ENCODE results near the gene BSN.
A peak's percentile ranks its signal among the peaks of the same experiment; 100 is the strongest.

BSN gene

GRCh38 chr3:49701388-49702077 is 147.3 kb downstream of the BSN start:
- no peak for DNase-seq

- no peak for DNase-seq
Measured at GRCh38 chr3:49702672-49703071, 148.4 kb downstream of the BSN start.

DNA sequence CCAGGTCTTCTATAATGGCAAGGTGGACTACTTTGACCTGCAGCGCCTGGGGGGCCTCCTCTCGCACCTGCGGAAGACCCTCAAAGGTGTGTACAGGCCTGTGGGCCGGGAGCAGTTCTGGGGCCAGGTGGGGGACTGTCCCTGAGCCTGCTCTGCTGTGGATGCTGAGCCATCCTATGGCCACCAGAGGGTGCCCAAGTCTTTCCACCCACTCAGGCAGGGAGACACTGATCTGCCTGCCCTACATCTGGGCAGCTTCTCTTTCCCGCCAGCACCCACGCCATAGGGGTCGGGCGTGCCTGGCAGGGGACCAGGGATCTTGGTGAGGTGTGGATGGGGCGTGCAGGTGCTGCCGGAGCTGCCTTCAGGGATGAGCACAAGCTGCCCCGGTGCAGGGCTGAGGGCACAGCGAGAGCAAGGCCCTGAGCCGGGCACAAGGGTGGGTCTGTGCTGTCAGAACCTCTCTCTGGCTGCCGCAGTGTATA is 149.2 kb downstream of the BSN start:
- peak; percentile 18 for DNase-seq

DNA sequence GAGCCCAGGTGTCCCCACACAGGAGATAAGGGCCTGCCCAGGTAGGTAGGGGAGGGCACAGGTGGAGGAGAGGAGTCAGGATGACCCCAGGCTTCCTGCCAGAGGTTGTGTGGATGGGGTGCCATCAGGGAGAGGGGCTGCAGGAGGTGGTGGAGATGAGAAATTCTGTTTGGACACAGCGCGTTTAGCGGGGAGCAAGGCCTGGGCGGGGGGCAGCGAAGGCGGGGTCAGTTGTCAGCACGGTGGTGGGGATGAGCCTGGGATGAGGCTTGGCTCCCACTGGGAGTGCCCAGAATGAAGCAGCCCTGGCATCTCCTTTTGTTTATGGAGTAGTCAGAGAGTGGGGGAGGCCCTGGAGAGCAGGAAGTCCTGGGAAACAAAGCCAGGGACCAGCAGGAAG is 149.7 kb downstream of the BSN start:
- no peak for DNase-seq

DNA sequence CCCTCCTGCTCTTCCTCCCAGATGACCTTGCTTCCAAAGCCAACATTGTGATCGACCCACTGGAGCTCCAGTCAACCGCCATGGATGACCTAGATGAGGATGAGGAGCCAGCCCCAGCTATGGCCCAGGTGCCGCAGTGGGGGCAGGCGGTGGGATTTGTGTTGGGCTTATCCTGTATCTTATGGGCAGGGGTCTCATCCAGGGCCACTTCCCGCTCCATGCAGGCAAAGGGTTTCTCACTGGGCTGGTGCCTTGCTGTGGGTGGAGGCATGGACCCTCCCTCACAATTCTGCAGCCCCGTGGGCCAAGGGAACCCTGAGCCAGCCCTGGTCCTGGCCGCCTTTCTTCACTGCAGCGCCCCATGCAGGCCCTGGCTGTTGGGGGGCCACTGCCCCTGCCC is 150.4 kb downstream of the BSN start:
- DNase-seq = no peak

- no peak for DNase-seq
Measured at GRCh38 chr3:49705390-49705960, 151.2 kb downstream of the BSN start.

DNA sequence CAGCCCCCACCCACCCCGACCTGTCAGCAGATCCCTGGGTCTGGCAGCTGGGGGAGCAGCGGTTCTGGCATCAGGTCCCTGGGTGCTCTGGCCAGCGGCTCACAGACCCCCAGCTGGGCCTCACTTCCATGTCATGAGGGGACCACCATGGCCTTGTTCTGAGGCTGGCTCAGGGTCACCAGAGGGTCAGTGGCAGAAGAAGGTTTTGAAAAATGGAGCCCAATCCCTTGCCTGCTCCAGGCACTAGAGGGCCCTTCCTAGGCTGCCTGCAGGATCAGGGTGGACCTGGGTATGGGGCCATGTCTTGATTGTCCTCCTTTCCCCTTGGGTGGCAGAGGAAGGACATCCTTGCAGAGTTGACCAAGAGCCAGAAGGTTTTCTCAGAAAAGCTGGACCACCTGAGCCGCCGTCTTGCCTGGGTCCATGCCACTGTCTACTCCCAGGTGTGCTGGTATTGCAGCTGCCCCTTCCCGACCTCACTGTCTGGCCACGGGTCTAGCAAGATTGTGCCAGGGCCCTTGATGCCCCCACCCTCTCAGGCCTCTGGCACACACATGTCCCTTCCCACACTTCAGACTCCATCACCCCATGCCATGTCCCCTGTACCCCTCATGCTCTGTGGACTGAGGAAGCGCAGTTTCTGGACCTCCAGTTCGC is 152.3 kb downstream of the BSN start:
- DNase-seq = no peak

- no peak for DNase-seq
Measured at GRCh38 chr3:49707113-49707480, 152.8 kb downstream of the BSN start.

- DNase-seq = no peak
Measured at GRCh38 chr3:49709852-49710251, 155.6 kb downstream of the BSN start.

GRCh38 chr3:49711489-49711888 is 157.2 kb downstream of the BSN start:
- no peak for DNase-seq

- no peak for DNase-seq
Measured at GRCh38 chr3:49712166-49712565, 157.9 kb downstream of the BSN start.

- DNase-seq = no peak
Measured at GRCh38 chr3:49712631-49713317, 158.5 kb downstream of the BSN start.

GRCh38 chr3:49713336-49714105 is 159.2 kb downstream of the BSN start:
- no peak for DNase-seq

- no peak for DNase-seq
Measured at GRCh38 chr3:49714728-49715550, 160.7 kb downstream of the BSN start.

- DNase-seq = no peak
Measured at GRCh38 chr3:49715611-49716121, 161.4 kb downstream of the BSN start.

- no peak for DNase-seq
Measured at GRCh38 chr3:49716169-49716568, 161.9 kb downstream of the BSN start.

DNA sequence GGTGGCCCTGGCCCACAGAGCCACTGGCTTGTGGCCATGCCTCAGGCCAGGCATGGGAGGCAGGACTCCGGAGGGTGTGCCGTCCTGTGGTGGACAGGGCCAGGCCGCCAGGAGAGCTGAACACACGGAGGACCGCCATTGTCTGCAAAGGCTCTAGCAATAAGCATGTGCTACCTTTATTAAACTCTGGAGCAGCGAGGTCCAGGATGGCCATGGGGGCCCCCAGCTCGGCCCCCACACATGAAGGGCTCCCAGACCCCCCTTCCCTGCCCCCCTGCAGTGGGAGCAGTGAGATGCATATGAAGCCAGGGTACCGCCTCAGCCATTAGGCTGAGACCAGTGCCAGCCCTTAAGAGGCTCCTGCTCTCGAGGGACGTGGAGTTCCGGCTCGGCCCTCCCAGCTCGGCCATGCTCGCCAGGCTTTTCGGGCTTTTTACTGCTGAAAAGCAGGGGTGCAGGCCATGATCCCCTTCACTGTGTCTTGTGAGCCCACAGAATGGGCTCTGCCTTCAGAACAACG is 162.5 kb downstream of the BSN start:
- DNase-seq = no peak

- no peak for DNase-seq
Measured at GRCh38 chr3:49717211-49717958, 163.1 kb downstream of the BSN start.

- DNase-seq = no peak
Measured at GRCh38 chr3:49717959-49718857, 163.9 kb downstream of the BSN start.

DNA sequence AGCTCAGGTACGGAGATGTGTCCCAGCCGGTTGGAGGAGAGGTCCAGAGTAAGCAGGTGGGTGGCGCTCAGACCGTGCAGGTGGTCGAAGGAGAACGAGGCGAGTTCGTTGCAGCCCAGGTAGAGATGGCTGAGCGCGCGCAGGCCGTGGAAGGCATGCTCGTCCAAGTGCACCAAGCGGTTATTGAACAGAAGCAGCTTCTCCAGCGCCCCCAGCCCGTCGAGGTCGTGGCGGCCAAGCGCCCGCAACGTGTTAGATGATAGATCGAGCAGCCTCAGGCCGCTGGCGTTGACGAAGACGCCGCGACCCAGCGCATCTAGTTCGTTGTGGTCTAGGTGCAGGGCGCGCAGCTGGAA is 164.6 kb downstream of the BSN start:
- DNase-seq = no peak

All from NCI-H526 treated with DMSO at 0.1 percent for 48 hours (cell line).